HL-60/S4 treated with retinoic acid at 250 ng/mL for 4 days and 3 days (cell line): ENCODE measurements around the gene BEST2.

Experiments
- in situ Hi-C: fragments of 300-500 bp; cut with MboI; formaldehyde crosslinking; loops from 2 replicates; pipeline ENCODE4 v1.7.0; 2022; ENCODE audit warnings: low sequenced_read_pairs

The BEST2 gene

GRCh38 chr19:12766051-12766521 is 14.5 kb downstream of the BEST2 start:
- in situ Hi-C loops = loop anchor here (5.0 kb wide), 1 partner anchor 41 kb away; the partner anchor contains the start of gene RNASEH2A

- in situ Hi-C loops = loop anchor here (5.0 kb wide), 1 partner anchor 40 kb away; the partner anchor contains the start of gene RNASEH2A
These were observed 15.6 kb downstream of the BEST2 start for GRCh38 chr19:12767150-12767549.

DNA sequence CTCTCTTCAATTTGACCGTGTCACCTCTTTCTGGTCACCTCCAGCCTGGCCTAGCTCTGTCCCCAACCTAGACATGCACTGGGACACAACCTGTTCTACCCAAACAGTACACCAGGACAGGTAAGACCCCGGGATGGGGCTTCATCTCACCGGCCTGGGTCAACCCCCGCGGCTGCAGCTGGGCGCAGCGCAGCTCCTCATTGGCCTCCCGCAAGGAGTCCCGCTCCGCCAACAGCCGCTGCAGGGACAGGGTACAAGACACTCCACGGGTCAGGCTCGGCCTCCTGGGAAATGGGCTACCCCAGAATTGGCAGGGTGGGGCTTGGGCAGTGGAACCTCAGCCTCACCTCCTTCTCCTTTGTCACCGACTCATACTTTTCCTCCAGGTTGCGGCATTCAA is 16.1 kb downstream of the BEST2 start:
- in situ Hi-C loops = loop anchor here (5.0 kb wide), 1 partner anchor 40 kb away; the partner anchor contains the start of gene RNASEH2A

- in situ Hi-C loops = loop anchor here (5.0 kb wide), 1 partner anchor 38 kb away; the partner anchor contains the start of gene RNASEH2A
These were observed 18.1 kb downstream of the BEST2 start for GRCh38 chr19:12769689-12770088.

DNA sequence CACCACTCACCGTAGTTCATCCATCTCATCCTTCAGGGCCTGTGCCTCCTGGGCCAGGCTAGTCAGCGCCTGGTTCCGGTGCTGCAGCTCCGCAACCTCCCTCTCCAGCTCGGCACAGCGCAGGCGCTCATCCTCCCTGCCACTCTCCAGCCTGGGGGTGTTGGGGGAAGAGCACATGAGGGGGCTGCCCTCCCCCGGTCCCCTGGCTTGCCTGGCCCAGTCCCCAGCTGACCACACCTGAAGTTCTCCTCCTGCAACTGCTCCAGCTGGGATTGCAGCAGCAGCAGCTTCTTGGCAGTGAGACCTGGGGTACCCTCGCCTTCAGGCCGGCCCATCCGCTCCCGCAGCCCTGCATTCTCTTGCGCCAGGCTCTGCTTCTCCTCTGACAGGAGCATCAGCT is 19.3 kb downstream of the BEST2 start:
- in situ Hi-C loops = no loop called here

DNA sequence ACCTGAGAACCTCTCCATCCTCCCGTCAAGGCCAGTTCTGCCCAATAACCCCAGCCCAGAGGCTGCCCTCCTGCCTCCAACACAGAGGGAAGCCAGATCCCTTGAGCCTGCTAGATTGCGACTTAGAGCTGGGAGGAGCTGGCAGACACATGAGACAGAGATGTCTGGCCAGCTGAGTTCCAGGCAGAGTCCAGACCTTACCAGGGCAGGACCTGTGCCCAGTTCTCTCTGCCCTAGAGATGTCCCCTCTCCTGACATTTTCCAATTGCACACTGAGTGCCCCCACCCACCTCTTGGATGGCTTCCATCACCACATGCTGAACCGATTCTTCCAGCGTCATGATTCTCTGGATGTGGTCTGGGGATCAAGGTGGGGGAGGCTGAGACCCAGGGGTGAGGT is 20.7 kb downstream of the BEST2 start:
- in situ Hi-C loops = no loop called here

GRCh38 chr19:12773571-12773970 is 22.0 kb downstream of the BEST2 start:
- in situ Hi-C loops = no loop called here

- in situ Hi-C loops = no loop called here
These were observed 23.3 kb downstream of the BEST2 start, which contains the start of gene HOOK2 for GRCh38 chr19:12774588-12775555. TSS of gene HOOK2 (minus strand) at chr19:12775552. CDS start at chr19:12775449, 103 bp downstream.

DNA sequence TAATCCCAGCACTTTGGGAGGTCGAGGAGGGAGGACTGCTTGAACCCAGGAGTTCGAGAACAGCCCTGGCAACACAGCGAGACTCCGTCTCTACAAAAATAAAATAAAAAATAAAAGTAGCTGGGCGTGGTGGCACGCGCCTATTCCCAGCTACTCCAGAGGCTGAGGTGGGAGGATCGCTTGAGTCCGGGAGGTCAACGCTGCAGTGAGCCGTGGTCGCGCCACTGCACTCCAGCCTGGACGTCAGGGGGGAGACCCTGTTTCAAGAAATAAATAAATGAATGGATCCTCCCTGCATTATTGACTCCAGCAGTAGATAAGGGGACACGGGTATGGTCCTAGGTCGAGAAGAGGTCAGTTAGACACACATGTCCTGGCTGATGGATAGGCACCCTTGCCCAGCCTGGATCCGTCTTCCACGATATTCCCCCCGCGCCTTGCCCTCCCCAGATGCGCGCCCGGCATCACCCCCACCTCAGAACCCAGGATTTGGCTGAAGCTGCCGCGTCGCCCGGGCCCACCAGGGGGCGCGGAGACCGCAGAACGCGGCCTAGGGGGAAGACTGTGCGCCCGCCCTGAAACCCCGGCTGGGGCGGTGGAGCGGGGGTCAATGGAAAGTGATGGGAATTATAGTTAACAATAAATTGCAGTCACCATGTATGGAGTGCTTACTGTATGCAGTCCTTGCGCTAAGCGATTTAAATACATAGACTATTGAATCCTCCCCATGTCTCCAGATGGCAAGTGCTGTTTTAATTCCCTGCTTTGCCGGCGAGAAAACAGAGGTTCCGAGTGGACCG is 25.8 kb downstream of the BEST2 start:
- in situ Hi-C loops = no loop called here

- in situ Hi-C loops = no loop called here
These were observed 26.7 kb downstream of the BEST2 start for GRCh38 chr19:12778017-12778904.

DNA sequence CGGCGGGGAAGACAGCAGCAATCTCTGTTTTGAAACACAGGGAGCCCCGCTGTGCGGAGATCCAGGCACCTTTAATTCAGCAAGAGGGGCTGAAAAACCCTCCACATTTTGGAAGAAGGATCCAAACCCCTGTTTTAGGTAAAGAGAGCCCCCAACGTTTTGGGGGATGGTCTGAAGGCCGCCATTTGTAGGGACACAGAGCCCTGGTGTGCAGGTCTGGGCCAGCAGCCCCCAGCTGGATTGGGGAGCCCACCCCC is 27.2 kb downstream of the BEST2 start:
- in situ Hi-C loops = no loop called here

DNA sequence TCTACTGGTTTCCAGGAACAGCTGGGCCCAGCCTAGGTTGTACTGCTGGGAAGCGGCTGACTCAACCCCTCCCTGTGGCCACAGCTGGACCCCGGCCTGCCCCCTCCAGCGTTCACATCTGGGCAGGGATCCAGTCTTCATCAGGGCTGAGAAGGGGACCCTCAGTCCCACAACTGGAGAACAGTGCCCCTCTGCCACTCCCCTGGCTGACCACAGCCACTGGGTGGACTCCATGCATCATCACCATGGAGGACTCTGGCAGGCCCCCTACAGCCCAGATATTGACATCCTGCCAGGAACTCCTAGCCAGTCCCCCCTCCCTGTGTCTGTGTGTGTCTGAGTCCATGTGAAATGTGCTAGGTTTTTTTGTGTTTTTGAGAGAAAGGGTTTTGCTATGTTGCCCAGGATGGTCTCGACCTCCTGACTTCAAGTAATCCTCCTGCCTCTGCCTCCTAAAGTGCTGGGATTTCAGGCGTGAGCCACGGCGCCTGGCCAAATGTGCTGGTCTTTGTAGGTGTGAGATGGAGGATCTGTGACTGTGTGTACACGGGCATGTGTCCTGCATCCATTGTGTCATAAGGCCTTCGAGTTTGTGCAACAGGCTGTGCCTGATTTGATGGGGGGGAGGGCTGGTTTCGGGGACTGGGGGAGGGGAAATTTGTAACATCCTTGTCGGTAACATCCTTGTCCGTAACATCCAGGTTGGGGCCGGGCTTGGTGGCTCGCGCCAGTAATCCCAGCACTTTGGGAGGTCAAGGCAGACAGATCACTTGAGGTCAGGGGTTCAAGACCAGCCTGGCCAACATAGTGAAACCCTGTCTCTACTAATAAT is 27.8 kb downstream of the BEST2 start:
- in situ Hi-C loops = no loop called here

- in situ Hi-C loops = no loop called here
These were observed 30.5 kb downstream of the BEST2 start for GRCh38 chr19:12782174-12782423.

GRCh38 chr19:12782424-12783290 is 31.1 kb downstream of the BEST2 start:
- in situ Hi-C loops = no loop called here

GRCh38 chr19:12783291-12783848 is 31.8 kb downstream of the BEST2 start:
- in situ Hi-C loops = no loop called here

- in situ Hi-C loops = no loop called here
These were observed 32.3 kb downstream of the BEST2 start for GRCh38 chr19:12783849-12784393.

- in situ Hi-C loops = no loop called here
These were observed 32.8 kb downstream of the BEST2 start for GRCh38 chr19:12784394-12784870.

DNA sequence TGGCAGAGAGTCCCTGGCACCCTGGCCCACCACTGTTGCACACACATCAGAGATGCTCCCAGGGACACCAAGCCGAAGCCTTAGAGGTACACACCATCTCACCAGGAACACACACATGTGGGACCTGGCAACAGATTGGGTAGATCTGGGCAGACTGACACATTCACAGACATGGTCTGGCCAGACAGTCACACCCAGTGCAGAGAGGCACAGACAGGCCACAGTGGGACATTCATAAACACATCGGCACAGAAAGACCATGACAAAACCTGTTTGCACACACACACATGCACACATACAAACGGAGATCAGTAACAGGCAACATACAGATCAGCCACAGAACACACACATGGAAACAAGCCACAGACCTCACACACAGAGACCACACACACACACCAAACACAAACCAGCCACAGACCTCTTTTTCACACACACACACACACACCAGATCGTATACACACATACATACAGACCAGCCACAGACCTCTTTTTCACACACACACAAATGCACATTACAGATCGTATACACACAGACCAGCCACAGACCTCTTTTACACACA is 33.4 kb downstream of the BEST2 start:
- in situ Hi-C loops = no loop called here
